Smooth muscle cell (in vitro differentiated cells): ENCODE measurements around the gene EID2B. TPM values are rescaled to one million over a fixed set of nuclear protein-coding genes. Genes with fewer than 3 reads are reported as not detected.

ENCODE experiments used
- DNase-seq: peaks from one replicate; lab custom pipeline; 2025; ENCODE audit not compliant: unreplicated experiment; lab: John Stamatoyannopoulos, UW
- H2AFZ ChIP-seq: fragments of 200-600 bp; sonication (generic); 2 replicates; pipeline ENCODE4 v1.6.0; 2016; ENCODE audit warnings: antibody characterized with exemption, low read depth, mild to moderate bottlenecking
- H3F3A ChIP-seq: fragments of 200-600 bp; sonication (generic); 2 replicates; pipeline ENCODE4 v1.6.0; 2017; ENCODE audit warnings: antibody characterized with exemption, low read depth
- H3K27ac ChIP-seq: fragments of 200-600 bp; sonication (generic); 2 replicates; pipeline ENCODE4 v1.5.1; 2016; ENCODE audit warnings: low read depth, mild to moderate bottlenecking
- H3K27me3 ChIP-seq: fragments of 200-600 bp; sonication (generic); 2 replicates; pipeline ENCODE4 v1.6.1; 2016; ENCODE audit warnings: low read depth, mild to moderate bottlenecking
- H3K36me3 ChIP-seq: fragments of 200-600 bp; sonication (generic); 2 replicates; pipeline ENCODE4 v1.5.1; 2016; ENCODE audit warnings: low read depth
- H3K4me1 ChIP-seq: fragments of 200-600 bp; sonication (generic); 2 replicates; pipeline ENCODE4 v1.5.1; 2016; ENCODE audit warnings: low read depth
- H3K4me2 ChIP-seq: fragments of 200-600 bp; sonication (generic); 2 replicates; pipeline ENCODE4 v1.6.0; 2016; ENCODE audit warnings: mild to moderate bottlenecking
- H3K4me3 ChIP-seq: fragments of 200-600 bp; sonication (generic); 2 replicates; pipeline ENCODE4 v1.5.1; 2016; ENCODE audit warnings: mild to moderate bottlenecking
- H3K79me2 ChIP-seq: fragments of 200-600 bp; sonication (generic); 2 replicates; pipeline ENCODE4 v1.6.0; 2016; ENCODE audit warnings: low read depth, mild to moderate bottlenecking
- H3K9ac ChIP-seq: fragments of 200-600 bp; sonication (generic); 2 replicates; pipeline ENCODE4 v1.6.0; 2016; ENCODE audit warnings: low read depth
- H3K9me3 ChIP-seq: fragments of 200-600 bp; sonication (generic); replicated peaks from 2 replicates; pipeline ENCODE4 v1.5.1; 2016; ENCODE audit warnings: low read depth
- H4K20me1 ChIP-seq: fragments of 200-600 bp; sonication (generic); 2 replicates; pipeline ENCODE4 v1.6.0; 2016; ENCODE audit warnings: low read depth
- CTCF ChIP-seq: fragments of 200-600 bp; sonication (generic); IDR thresholded peaks from 2 replicates; pipeline ENCODE4 v1.5.1; 2017; ENCODE audit warnings: borderline replicate concordance, mild to moderate bottlenecking, antibody characterized with exemption; ENCODE audit not compliant: insufficient read depth, poor library complexity, severe bottlenecking
- WGBS: methylation state at CpG from one replicate; pipeline ENCODE4 v1.1.7; 2016; ENCODE audit warnings: low lambda C conversion rate; 5-methylcytosine and 5-hydroxymethylcytosine counted together
- polyA plus RNA-seq: library from polyadenylated mRNA; unstranded; fragments of >200 nt; fragmentation: Nextera tagmentation; extraction: Ambion mirVana; gene quantifications from 2 replicates; pipeline ENCODE4 v1.2.1, GENCODE V29; 2016
- total RNA-seq: library from RNA; depleted of rRNA; stranded (reverse); fragments of >200 nt; gene quantifications from 2 replicates; pipeline ENCODE4 v1.2.3, GENCODE V29; 2014

EID2B gene
- total and polyA plus RNA-seq, 2 experiments from 2014 or later = 1.9 to 2.7 TPM

GRCh38 chr19:39497996-39498797 lies 34.5 kb downstream of the EID2B start:
- no peaks in the 10 kb centered on the region for H4K20me1 ChIP-seq
- TF ChIP-seq CTCF = peak; percentile 25
- peak overlapping the region; percentile 2 for H2AFZ ChIP-seq
- peaks cover 43% of the 10 kb centered on the region for H3K27me3 ChIP-seq
- no peaks in the 10 kb centered on the region for H3F3A ChIP-seq
- H3K4me2 ChIP-seq = peak overlapping the region; percentile 84
- H3K27ac ChIP-seq = no peak overlapping the region
- no peaks in the 10 kb centered on the region for H3K36me3 ChIP-seq
- no peaks in the 10 kb centered on the region for H3K9me3 ChIP-seq
- H3K79me2 ChIP-seq = no peaks in the 10 kb centered on the region
- no peak overlapping the region for H3K9ac ChIP-seq
- WGBS = 2% methylated on average over 34 of the region's 40 CpGs
- peaks cover 13% of the 10 kb centered on the region for H3K4me1 ChIP-seq
- DNase-seq = peak; percentile 11
- H3K4me3 ChIP-seq = peak overlapping the region; percentile 37

GRCh38 chr19:39497701-39497995 lies 35.0 kb downstream of the EID2B start:
- Histone ChIP-seq H3K9ac (no peak overlapping the region), H3K27me3 (peaks cover 41% of the 10 kb centered on the region), H3K79me2 (no peaks in the 10 kb centered on the region), H3F3A (no peaks in the 10 kb centered on the region), H3K9me3 (no peaks in the 10 kb centered on the region), H2AFZ (peak overlapping the region; percentile 2), H3K36me3 (no peaks in the 10 kb centered on the region), H3K27ac (no peak overlapping the region), H3K4me3 (peak overlapping the region; percentile 37), H3K4me2 (peak overlapping the region; percentile 84), H4K20me1 (no peaks in the 10 kb centered on the region), H3K4me1 (peaks cover 13% of the 10 kb centered on the region)
- TF ChIP-seq CTCF = no peak
- 3% methylated on average over 5 of the region's 7 CpGs for WGBS
- DNase-seq = no peak

GRCh38 chr19:39496063-39496462 lies 36.6 kb downstream of the EID2B start:
- no peaks in the 10 kb centered on the region for H3F3A ChIP-seq
- no peaks in the 10 kb centered on the region for H3K9me3 ChIP-seq
- no peak overlapping the region for H2AFZ ChIP-seq
- DNase-seq = no peak
- peaks cover 36% of the 10 kb centered on the region for H3K27me3 ChIP-seq
- no peak overlapping the region for H3K27ac ChIP-seq
- H3K4me3 ChIP-seq = no peak overlapping the region
- WGBS = 94% methylated on average over 5 of the region's 5 CpGs
- no peaks in the 10 kb centered on the region for H3K36me3 ChIP-seq
- H3K9ac ChIP-seq = no peak overlapping the region
- H3K79me2 ChIP-seq = no peaks in the 10 kb centered on the region
- H4K20me1 ChIP-seq = no peaks in the 10 kb centered on the region
- peaks cover 13% of the 10 kb centered on the region for H3K4me1 ChIP-seq
- no peak for TF ChIP-seq CTCF
- H3K4me2 ChIP-seq = no peak overlapping the region

- no peak overlapping the region for H3K4me2 ChIP-seq
- H3K4me1 ChIP-seq = peaks cover 13% of the 10 kb centered on the region
- H3F3A ChIP-seq = no peaks in the 10 kb centered on the region
- TF ChIP-seq CTCF = no peak
- H3K27ac ChIP-seq = no peak overlapping the region
- H3K79me2 ChIP-seq = no peaks in the 10 kb centered on the region
- no peak overlapping the region for H3K4me3 ChIP-seq
- H2AFZ ChIP-seq = no peak overlapping the region
- no peaks in the 10 kb centered on the region for H3K9me3 ChIP-seq
- DNase-seq = no peak
- 89% methylated on average over 5 of the region's 5 CpGs for WGBS
- no peak overlapping the region for H3K9ac ChIP-seq
- H3K27me3 ChIP-seq = peaks cover 22% of the 10 kb centered on the region
- H4K20me1 ChIP-seq = no peaks in the 10 kb centered on the region
- no peaks in the 10 kb centered on the region for H3K36me3 ChIP-seq
These were observed 38.0 kb downstream of the EID2B start for GRCh38 chr19:39494661-39495060.
